NCI-H345 treated with DMSO at 0.1 percent for 48 hours (cell line): ENCODE results near the gene ERBIN.
"Not testable (repeated sequence)": the region's sequence is repeated elsewhere in the genome, so short reads cannot be mapped to it uniquely, and the experiment has no call there.

Experiments
- DNase-seq: peaks from one replicate; lab custom pipeline; 2025; ENCODE audit not compliant: unreplicated experiment; lab: John Stamatoyannopoulos, UW

The ERBIN gene, protein sequence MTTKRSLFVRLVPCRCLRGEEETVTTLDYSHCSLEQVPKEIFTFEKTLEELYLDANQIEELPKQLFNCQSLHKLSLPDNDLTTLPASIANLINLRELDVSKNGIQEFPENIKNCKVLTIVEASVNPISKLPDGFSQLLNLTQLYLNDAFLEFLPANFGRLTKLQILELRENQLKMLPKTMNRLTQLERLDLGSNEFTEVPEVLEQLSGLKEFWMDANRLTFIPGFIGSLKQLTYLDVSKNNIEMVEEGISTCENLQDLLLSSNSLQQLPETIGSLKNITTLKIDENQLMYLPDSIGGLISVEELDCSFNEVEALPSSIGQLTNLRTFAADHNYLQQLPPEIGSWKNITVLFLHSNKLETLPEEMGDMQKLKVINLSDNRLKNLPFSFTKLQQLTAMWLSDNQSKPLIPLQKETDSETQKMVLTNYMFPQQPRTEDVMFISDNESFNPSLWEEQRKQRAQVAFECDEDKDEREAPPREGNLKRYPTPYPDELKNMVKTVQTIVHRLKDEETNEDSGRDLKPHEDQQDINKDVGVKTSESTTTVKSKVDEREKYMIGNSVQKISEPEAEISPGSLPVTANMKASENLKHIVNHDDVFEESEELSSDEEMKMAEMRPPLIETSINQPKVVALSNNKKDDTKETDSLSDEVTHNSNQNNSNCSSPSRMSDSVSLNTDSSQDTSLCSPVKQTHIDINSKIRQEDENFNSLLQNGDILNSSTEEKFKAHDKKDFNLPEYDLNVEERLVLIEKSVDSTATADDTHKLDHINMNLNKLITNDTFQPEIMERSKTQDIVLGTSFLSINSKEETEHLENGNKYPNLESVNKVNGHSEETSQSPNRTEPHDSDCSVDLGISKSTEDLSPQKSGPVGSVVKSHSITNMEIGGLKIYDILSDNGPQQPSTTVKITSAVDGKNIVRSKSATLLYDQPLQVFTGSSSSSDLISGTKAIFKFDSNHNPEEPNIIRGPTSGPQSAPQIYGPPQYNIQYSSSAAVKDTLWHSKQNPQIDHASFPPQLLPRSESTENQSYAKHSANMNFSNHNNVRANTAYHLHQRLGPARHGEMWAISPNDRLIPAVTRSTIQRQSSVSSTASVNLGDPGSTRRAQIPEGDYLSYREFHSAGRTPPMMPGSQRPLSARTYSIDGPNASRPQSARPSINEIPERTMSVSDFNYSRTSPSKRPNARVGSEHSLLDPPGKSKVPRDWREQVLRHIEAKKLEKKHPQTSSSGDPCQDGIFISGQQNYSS (N-terminal part only)

DNA sequence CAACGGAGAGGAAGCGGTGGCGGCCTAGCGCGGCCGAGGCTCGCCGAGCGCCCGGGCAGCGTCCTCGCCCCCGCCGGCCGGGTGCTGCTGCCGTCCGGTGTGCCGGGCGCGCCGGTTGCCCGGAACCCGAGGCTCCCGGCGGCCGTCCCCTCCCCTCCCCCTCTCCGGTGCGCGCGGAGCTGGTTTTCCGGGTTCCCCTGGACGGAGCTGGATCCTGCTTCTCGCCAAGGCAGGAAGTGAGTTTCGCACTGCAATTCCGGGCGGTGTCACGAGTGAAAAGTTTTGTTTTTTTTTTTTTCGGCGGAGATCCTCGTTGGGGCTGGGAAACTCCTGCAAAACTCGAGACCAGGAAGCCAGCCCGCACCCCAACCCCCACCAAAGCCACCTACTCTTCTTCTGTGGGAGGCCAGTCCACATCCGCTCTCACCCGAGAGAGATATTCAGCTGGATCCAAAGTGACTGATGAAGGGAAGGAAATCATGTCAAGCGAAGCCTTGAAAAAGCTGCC is at the start of gene ERBIN:
Gene ERBIN (plus strand): TSS at position 300 of the 508 bp plus-strand sequence. CDS start 66,144 bp downstream, outside the sequence.
- DNase-seq: peak; percentile 12

DNA sequence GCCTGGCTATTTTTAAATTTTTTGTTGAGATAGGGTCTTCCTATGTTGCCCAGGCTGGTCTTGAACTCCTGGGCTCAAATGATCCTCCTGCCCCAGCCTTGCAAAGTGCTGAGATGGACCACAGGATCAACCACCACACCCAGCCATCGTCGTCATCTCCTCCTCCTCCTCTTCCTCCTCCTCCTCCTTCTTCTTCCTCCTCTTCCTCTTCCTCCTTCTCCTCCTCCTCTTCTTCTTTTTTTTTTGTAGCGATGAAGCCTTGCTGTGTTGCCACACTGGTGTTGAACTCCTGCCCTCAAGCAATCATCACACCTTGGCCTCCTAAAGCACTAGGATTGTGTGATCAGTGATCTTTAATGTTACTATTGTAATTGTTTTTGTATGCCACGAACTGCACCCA is 49.4 kb upstream of the ERBIN start:
- DNase-seq: no peak

DNA sequence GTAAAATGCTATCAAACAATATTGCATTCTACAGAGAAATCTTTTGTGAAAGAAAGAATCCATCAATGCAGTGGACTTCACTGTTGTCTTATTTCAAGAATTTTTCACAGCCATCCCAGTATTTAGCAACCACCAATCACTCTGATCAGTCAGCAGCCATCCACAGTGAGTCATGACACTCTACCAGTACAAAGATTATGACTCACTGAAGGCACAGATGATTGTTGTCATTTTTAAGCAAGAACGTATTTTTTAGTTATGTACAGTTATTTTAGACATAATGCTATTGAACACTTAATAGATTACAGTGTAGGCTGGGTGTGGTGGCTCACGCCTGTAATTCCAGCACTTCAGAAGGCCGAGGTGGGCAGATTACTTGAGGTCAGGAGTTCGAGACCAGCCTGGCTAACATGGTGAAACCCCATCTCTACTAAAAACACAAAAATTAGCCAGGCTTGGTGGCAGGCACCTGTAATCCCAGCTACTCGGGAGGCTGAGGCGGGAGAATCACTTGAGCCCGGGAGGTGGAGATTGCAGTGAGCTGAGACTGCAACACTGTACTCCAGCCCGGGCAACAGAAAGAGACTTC is 46.6 kb upstream of the ERBIN start:
- not testable (repeated sequence) for DNase-seq

DNA sequence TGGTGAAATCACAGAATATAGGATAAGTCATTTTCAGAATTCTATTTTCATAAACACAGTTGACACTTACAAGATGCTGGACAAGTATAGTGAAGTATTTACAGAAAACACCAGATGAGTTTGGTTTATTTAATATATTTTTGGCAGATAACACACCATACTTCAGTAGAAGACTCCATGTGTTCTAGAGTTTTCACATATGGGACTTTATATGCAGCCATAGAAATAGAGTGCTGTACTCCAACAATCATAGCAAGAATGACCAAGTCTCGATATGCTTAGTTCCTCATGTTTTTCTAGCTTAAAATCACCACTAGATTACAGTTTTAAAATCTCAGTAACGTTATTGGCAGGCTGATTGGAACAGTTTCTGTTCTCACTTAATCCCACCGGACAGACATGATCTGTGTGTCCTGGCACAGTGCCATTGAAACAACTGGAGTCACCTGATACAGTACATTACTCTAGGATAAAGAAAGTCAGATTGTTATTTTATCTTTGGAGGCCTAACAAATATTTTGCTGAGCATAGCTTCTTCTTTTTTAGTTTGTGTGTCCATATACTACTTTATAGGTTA is 45.8 kb upstream of the ERBIN start:
- no peak for DNase-seq

DNA sequence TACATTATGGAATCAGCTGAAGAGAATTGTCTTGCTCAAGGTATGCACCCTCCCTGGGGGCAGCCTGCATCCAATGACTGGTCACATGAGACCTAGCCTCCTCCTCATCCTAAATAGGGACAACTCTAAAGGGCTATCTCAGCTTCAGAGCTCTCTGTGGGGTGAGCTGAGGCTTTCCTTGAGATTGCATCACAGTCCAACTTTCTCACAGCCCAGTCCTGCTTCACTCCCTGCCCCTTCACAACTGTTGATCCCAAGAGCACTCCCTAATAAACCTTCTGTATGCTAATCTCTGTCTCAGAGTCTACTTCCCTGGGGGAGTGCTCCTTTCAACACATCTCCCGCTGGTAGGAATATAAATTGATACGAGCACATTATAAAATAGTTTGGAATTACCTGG is 44.1 kb upstream of the ERBIN start:
- DNase-seq: no peak

DNA sequence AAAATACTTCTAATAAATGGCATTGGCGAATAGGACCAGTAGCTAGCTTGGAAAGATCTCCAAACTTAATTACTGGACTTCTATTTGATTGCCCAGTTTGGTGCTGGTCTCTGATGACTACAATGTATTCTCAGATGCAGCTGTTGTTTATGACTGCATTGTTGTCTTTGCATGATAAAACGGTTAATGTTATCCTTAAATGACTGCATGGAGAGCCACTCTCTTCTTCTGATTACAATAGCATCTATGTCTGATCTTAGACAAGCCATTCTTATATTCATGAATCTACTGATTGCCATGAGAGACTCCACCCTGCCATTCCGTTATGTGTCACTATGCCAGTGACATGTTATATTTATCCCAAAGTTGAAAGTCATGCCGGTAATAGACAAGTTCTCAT is 42.9 kb upstream of the ERBIN start:
- DNase-seq: no peak

DNA sequence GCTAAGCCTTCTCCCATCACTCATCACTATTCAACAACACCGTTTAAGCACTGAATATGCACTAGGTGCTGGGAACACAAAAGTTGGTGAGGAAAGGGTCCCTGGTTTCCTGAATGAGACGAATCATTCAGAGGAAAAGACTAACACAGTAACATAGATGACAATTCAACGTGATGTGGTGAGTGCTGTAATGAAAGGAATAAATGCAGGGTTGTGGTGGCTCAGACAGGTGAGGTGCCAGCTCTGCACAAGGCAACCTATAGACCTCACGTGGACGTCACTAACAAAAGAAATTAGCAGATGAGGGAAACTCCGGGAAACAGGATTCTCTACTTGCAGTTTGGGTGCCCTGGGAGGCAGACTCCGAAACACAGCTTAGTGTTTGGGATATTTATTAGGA is 40.0 kb upstream of the ERBIN start:
- no peak for DNase-seq

DNA sequence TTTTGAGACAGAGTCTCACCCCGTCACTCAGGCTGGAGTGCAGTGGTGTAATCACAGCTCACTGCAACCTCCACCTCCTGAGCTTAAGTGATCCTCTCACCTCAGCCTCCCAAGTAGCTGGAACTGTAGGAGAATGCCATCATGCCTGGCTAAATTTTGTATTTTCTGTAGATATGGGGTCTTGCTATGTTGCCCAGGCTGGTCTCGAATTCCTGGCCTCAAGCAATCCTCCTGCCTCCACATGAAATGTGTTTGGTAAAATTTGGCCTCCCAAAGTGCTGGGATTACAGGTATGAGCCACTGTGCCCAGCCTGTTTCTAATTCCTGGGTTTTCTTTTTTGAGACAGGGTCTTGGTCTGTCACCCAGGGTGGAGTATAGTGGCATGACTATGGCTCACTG is 34.4 kb upstream of the ERBIN start:
- not testable (repeated sequence) for DNase-seq

DNA sequence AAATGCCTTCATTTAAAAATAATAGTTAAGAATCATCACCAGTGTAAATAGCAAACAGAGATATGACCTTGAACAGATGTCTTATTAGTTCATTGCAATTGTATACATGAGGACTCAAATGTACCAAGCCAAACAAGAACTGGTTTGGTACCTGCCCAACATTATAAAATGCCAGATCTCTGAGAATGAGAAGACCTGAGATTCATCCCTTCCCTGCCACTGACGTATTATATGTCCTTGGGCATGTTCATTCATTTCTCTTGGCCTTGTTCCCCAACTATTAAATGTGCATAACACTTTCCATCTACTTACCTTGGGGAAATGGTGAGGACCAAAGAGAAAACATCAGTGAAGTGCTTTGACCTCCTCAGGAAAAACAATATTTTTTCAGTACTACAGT is 33.6 kb upstream of the ERBIN start:
- no peak for DNase-seq

DNA sequence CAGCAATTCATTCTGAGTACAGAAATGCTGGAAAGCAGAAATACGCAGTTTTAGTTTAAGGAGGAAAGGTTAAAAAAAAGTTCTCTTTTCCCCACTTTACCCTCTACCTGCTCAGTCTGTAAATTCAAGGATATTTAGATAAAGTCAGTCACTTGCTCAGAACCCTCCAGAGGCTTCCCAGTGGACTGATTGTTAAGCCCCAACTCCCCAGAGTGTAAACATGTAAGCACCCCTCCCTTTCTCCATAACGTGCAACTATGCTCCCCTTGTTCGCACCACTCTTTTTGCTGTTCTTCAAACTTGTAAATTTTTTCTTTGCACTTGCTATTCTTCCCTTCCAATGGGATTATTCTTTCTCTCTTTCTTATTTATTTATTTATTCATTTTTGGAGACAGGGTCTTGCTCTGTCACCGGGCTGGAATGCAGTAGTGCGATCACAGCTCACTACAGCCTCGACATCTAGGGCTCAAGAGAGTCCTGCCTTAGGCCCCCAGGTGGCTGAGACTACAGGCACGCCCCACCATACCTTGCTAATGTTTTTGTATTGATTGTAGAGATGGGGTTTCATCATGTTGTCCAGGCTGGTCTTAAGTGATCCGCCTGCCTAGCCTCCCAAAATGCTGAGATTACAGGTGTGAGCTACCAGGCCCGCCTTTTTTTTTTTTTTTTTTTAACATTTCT is 32.5 kb upstream of the ERBIN start:
- DNase-seq: no peak

DNA sequence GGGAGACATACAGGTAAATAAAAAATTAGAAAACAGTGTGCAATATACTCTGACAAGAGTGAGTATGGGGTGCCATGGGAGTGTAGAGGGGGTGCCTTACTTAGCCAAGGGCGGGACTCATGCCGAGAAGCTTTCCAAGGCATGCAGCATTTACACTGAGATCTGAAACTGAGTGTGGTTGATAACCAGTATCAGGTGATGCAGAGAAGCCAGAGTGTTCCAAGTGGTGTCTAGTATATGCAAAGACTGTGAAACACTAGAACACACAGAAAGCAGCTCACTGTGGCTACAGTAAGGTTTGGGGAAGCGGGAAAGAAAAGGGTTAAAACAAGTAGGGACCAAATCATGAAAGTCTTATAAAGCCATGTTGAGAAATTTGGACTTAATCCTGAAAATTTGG is 30.5 kb upstream of the ERBIN start:
- no peak for DNase-seq

DNA sequence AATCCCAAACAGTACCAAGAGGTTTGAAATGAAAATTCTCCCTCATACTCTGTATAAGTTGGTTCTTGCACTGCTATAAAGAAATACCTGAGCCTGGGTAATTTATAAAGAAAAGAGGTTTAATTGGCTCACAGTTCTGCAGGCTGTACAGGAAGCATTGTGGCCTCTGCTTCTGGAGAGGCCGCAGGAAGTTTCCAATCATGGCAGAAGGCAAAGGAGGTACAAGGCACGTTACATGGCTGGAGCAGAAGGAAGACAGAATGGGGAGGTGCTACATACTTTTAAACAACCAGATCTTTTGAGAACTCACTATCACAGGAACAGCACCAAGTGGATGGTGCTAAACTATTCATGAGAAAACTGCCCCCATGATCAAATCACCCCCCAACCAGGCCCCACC is 25.6 kb upstream of the ERBIN start:
- DNase-seq: no peak

DNA sequence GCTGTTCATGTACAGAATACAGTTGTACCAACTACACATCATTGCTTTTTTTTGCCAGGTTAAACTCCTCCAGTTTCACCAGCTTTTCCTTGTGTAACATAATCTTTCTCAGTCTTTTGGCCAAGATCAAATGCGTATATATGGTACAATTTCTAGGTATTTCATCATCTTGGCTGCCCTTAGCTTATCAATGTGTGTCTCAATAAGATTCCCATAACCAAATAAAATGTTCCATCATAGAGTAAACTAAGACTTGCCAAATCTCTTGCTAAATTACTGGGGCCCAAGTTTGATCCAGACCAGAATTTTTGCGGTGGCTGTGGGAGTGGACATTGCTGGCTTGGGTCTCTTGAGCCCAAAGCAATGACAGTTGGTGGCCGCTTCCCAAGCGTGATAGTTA is 24.3 kb upstream of the ERBIN start:
- DNase-seq: no peak

DNA sequence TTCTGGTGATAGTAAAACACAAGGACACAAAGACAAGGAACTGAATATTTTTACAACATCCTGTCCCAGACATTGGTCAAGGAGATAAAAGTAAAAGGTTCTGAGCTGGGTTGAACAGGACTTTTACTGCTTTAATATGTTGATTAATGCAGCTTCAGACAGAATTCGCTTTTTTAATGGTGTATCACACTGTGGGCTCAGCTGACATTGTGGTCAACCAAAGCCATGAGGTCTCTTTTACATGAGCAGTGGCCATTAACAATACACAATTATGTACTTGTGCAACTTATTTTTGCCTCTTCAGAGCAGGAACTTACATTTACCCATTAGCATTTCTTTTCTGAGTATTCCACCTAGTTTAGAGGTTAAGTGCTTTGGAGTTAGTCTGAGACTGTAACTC is 22.8 kb upstream of the ERBIN start:
- no peak for DNase-seq

DNA sequence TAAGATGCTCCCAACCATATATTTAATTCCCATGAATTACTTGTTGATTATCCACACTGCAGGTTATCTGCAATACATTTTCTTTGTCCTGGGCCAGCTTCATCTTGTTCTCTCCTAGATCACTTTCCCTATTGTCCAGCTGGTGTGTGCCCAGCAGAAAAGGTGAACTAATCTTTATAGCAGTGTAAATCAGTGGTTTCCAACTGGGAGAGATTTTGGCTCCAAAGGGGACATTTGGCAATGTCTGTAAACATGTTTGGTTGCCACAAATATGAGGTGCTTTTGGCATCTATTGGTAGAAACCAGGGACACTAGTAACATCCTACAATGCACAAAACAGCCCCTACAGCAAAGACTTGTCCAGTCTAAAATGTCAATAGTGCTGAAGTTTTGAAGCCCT is 20.1 kb upstream of the ERBIN start:
- no peak for DNase-seq

DNA sequence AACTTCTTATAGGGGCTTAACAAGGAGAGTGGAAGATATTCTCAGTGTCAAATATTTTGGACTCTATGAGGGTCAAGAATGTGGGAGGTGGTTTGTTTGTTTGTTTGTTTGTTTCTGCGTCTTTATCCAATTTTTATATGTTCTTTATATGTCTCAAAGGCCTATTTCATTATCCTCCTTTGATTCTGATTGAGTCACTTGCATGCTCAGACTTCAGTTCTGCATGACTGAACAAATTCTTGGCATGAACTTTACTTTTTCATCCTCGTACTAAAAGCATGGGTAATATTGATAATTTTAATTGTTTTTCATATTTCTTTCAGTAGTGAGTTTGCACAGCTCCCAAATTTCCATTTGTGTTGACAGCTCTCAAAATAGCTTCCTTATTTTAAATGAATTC is 19.2 kb upstream of the ERBIN start:
- no peak for DNase-seq

DNA sequence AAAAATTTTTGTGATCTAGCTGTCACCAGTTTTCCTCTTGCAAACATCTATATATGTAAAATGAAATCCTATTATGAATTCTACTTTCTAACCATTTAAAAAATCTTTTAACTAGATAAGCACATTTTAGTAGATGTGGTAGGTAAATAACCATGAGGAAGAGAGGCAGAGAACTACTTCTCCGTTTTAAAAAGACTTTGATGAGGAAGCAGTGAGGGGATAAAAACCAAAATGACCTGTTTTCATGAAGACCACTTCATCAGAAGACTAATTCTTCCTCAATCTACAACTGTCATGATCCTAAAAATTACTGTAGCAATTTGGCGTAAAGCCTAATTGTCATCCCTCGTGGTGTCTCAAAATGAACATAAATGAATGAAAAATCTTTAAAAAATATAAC is 15.7 kb upstream of the ERBIN start:
- DNase-seq: no peak

DNA sequence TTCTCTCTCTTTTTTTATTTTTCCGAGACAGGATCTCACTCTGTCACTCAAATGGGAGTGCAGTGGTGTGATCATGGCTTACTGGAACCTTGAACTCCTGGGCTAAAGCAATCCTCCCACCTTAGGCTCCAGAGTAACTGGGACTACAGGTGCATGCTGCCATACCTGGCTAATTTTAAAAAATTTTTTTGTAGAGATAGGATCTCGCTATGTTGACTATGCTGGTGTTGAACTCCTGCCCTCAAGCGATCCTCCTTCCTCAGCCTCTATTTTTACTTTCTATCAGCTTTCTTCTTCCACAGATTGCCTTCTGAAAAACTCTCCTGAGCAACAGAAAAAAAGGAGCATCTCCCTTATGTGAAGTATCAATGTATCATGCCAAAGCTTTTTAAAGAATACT is 14.1 kb upstream of the ERBIN start:
- DNase-seq: no peak

DNA sequence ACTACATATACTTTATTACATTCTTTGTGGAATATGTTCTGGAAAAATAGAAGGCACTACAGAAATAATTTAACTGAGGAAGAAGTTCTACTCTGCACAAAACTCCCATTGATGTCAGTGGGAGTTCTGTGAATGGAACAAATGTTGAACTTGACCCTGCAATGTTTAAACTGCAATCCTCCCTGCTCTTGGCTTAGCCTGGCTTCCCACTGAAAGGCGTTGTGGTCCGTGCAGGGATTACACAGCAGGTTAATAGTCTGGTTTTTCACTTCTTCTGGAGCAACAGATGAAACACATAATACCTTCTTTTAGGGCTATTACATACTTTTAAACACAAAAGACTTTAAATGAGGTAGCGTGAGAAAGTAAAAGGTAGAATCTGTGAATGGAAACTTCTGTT is 12.9 kb upstream of the ERBIN start:
- no peak for DNase-seq

DNA sequence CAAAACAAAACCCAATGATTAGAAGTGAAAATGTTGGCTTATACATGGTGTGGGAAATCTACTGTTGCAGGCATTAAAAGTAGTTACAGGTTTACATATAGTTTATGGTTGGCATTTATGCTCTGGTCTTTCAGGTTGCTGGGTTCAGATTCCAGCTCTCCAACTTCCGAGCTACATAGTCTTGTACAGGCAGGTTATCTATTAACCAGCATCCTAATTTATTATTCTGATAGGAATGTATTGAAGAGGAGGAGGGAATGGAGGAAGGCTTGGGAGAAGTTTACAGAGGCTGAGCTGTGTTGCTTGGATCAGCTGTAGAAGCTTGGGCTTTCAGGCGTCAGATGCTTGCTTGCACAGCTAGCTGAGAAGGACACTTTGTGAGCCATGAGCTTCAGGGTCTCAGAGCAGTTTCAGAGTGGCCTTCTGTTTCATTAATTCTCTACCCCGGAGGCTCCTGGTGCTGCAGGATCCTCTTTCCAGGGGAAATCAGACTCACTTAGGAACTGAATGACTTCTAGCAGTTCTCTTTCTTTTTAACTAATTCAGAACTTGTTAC is 11.7 kb upstream of the ERBIN start:
- DNase-seq: no peak
